ENCODE measurements around the gene LRRK1.

The LRRK1 gene

GRCh38 chr15:101004500-101004899, 85.3 kb downstream of the LRRK1 start:
- DNase-seq (ENCODE audit: low read depth): no peak

GRCh38 chr15:101004986-101005747, 86.0 kb downstream of the LRRK1 start:
- DNase-seq (ENCODE audit: low read depth): no peak

- DNase-seq (ENCODE audit: low read depth): peak; percentile 11
These were observed 88.0 kb downstream of the LRRK1 start for GRCh38 chr15:101006931-101007691.

- DNase-seq (ENCODE audit: low read depth): peak; percentile 80
These were observed 89.3 kb downstream of the LRRK1 start for GRCh38 chr15:101008158-101009139.

GRCh38 chr15:101009176-101009575, 90.0 kb downstream of the LRRK1 start:
- no peak for DNase-seq (ENCODE audit: low read depth)

GRCh38 chr15:101010781-101011180, 91.6 kb downstream of the LRRK1 start:
- DNase-seq (ENCODE audit: low read depth): no peak

GRCh38 chr15:101012326-101013200, 93.4 kb downstream of the LRRK1 start:
- DNase-seq (ENCODE audit: low read depth): no peak

- DNase-seq (ENCODE audit: low read depth): no peak
These were observed 94.0 kb downstream of the LRRK1 start for GRCh38 chr15:101013201-101013550.

- DNase-seq (ENCODE audit: low read depth): no peak
These were observed 94.9 kb downstream of the LRRK1 start for GRCh38 chr15:101013769-101014675.

GRCh38 chr15:101014921-101015841, 96.0 kb downstream of the LRRK1 start:
- peak; percentile 56 for DNase-seq (ENCODE audit: low read depth)

GRCh38 chr15:101016581-101016980, 97.4 kb downstream of the LRRK1 start:
- no peak for DNase-seq (ENCODE audit: low read depth)

- no peak for DNase-seq (ENCODE audit: low read depth)
These were observed 98.1 kb downstream of the LRRK1 start for GRCh38 chr15:101017093-101017754.

- no peak for DNase-seq (ENCODE audit: low read depth)
These were observed 98.9 kb downstream of the LRRK1 start for GRCh38 chr15:101018016-101018415.

GRCh38 chr15:101018450-101018849, 99.3 kb downstream of the LRRK1 start:
- no peak for DNase-seq (ENCODE audit: low read depth)

GRCh38 chr15:101019366-101019896, 100.3 kb downstream of the LRRK1 start:
- no peak for DNase-seq (ENCODE audit: low read depth)

GRCh38 chr15:101020451-101020850, 101.3 kb downstream of the LRRK1 start:
- DNase-seq (ENCODE audit: low read depth): no peak

- no peak for DNase-seq (ENCODE audit: low read depth)
These were observed 101.8 kb downstream of the LRRK1 start for GRCh38 chr15:101020945-101021344.

- DNase-seq (ENCODE audit: low read depth): no peak
These were observed 103.1 kb downstream of the LRRK1 start for GRCh38 chr15:101022306-101022705.
